Retina (tissue), 1 donor: ENCODE results near the gene RNF150.
A peak's percentile ranks its signal among the peaks of the same experiment; 100 is the strongest.
"Not testable (repeated sequence)": the region's sequence is repeated elsewhere in the genome, so short reads cannot be mapped to it uniquely, and the experiment has no call there.

ENCODE experiments used
- DNase-seq: peaks from one replicate; pipeline ENCODE4 v3.0.0-alpha.2; 2016

Gene RNF150

GRCh38 chr4:141133146-141133998, at the start of gene RNF150:
Gene RNF150, minus strand, starts transcription at chr4:141133469.
- peak; percentile 95 for DNase-seq

DNA sequence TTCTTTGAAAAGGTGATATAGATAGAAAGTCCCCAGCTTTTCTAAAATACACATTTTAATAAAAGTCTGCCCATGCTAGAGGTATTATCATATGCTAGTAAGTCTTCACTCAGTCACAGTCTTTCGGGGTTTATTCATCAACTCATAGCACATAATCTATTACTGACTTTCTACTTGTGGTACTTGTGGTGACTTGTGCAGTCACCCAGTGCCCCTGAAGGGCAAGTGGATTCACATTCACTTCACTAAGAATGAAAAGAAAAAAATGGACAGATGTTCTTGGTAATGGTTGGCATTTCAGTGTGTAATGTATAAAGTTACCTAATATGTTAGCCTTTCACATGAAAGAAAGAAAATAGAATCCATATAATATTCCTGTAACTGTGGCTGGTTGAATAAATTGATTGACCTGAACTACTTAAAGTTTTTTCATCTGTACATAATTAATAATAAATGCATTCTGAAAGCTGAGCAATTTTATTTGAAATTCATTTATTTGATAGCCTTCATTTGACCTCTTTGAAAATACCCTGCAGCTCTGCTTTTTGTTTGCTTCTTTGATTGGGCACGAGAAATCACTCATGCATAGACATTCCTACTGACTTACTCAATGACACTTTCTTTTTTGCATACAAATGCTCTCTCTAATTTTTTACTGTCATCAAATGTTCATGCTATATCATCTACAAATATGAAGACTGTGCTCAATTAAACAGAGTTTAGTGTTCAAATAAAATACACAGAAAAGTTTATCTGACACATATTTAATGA, 47.9 kb upstream of the RNF150 start:
- DNase-seq, result peak; percentile 7

- no peak for DNase-seq
These were observed 46.5 kb upstream of the RNF150 start for GRCh38 chr4:141179474-141180373.

GRCh38 chr4:141177171-141177570, 43.9 kb upstream of the RNF150 start:
- DNase-seq, result no peak

DNA sequence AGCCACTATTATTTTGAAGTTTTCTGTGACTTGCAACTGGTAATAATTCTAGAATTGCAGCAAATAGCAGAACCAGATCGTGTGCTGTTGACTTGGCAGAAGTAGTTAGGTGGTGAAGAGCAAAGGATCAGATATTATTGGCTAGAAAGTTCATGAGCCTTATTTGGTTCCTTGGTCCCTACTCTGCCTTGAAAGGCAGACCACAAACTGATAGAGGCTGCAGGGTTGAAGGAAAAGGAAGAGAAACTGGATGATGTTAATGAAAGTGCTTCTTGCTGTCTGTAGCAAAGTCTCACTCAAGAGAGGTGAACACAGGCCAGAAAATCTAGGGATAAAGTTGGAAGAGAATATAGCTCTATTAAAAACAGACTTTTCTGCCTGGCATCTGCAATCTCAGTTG, 41.2 kb upstream of the RNF150 start:
- DNase-seq, result no peak

DNA sequence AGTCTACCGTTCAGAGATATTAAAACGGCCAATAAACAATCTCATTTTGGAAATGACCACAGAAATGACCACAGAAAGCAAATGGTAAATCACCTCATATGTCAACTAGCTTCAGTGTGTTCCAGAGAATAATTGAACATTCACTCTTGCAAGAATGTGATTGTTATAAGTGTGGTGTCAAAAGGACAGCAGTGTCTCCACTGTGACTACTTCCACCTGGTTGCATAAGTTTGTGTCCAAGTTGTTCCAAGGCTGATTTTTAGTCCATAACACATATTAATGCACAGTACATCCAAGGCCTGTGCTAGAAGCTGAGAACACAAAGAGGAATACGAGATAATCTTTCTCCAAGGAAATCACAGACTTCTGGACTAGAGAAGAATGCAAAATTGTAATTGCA, 37.4 kb upstream of the RNF150 start:
- DNase-seq, result no peak

DNA sequence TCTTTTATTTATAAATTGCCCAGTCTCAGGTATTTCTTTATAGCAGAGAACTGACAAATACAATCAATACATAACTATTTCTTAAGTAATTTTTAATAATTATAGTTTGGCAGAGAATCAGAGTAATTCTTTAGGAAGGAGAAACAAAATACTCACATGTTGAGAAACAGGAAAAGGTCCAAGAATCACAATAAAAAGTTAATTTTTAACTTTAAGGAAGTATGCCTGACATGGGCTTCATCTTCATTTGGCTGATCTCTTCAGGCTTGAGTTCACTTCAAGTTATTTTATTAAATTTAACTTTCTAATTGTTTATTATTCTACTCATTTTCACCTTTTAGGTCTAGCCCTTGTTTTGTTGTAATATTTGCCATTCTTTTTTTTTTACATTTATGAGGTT, 36.1 kb upstream of the RNF150 start:
- no peak for DNase-seq

GRCh38 chr4:141165001-141165400, 31.7 kb upstream of the RNF150 start:
- not testable (repeated sequence) for DNase-seq

DNA sequence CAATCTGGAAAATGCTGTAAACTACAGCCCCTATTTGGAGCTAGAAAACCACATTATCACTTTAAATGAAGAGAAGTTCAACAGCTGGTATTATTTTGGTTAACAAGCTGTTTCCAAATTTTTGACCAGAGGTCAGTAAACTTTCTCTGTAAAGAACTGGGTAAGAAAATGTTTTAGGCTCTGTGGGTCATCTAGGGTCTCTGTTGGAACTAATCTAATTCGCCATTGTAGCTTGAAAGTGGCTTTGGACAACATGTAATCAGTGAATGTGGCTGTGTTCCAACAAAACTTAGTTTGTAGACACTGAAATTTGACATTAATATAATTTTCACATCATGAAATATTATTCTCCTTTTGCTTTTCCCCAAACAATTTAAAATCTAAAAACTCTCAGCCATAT, 25.8 kb upstream of the RNF150 start:
- no peak for DNase-seq

- DNase-seq, result no peak
These were observed 24.9 kb upstream of the RNF150 start for GRCh38 chr4:141158219-141158618.

GRCh38 chr4:141155586-141155985, 22.3 kb upstream of the RNF150 start:
- no peak for DNase-seq

- no peak for DNase-seq
These were observed 21.5 kb upstream of the RNF150 start for GRCh38 chr4:141154725-141155124.

GRCh38 chr4:141153751-141154510, 20.7 kb upstream of the RNF150 start:
- no peak for DNase-seq

DNA sequence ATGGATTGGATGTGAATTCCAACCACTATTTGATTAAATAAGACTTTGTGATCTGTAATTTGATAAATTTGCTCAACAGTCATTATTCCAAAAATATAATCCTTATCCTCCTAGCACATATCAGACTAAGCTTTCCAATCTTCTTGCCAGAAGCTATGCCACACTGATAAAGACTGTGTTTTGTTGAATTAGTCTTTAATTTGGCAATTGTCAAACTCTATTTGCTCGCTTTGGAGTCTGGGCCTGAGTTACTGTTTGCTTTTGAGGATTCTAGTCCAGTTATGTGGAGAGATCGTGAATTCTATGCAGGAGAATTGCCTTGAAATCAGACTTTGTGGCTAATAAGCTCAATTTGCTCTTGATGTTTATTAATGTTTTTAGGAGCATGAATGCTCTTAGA, 10.9 kb upstream of the RNF150 start:
- DNase-seq, result no peak

GRCh38 chr4:141142423-141142822, 9.2 kb upstream of the RNF150 start:
- DNase-seq, result no peak

GRCh38 chr4:141140391-141141200, 7.3 kb upstream of the RNF150 start:
- DNase-seq, result no peak

DNA sequence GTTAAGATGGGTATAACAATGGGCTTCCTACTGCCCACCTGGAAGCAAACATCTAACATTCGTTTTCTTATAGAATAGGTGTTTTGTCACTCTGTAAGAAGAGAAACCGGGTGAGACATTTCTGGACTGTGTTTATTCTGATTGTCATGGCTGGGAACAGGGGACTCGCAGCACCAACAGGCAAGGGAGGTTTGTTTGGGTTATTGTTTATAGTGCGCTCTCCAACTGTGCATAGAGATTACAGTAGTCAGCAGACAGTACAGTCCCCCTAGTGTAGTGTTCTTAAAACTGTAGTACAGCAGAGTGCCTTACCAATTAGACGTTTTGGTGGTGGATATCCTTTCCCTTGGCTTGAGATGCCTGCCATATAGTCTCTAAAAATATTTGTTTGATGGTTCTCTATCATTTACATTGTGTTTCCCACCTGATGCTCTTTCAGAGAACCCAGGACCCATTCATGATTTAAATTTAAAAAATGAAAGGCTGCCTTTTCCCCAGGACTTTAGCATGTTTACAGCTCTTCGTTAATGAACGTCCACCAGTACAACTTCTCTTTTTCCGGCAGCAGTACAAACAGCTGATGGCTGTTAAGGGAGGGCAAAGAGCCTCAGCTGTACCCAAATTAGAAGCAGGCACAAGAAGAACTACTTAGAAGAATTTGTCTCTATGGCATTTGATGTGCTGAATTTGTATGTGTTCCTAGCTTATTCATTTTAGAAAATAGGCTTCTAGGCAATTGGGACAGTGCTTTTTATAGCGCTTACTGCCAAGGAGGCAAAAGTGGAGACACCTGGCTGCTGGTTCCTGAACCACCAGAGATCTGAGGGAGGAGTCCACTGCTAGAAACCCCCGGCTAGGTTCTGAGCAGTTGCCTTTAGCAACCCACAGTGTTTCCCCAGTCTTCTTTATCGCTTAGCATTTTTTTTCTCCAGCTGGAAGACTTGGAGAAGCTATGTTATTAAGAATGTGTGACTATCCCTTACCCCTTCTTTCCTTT, 1.0 kb upstream of the RNF150 start:
- no peak for DNase-seq

GRCh38 chr4:141132709-141133145, 542 bp downstream of the RNF150 start:
- DNase-seq, result no peak

- DNase-seq, result peak; percentile 90
These were observed 1.1 kb downstream of the RNF150 start for GRCh38 chr4:141132072-141132708.

DNA sequence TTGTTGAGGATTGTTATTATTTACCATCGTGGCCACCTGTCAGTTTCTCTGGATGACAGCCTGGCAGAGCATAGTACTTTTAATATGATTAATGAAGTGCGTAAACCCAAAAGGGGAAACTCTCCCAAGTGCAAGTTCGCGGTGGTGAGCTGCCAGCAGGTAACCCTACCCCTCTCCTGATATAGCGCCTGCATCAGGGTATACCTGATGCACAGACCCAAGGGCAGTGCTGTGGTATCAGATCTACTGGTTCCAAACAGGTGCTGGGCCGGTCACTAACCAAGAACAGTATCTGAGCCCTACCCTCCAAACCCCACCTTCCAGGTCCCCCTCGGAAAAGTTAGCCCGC, 1.6 kb downstream of the RNF150 start:
- DNase-seq, result no peak
